Measurements from ENCODE around the gene SP110.
"Not testable (repeated sequence)": the region's sequence is repeated elsewhere in the genome, so short reads cannot be mapped to it uniquely, and the experiment has no call there.

Gene SP110

DNA sequence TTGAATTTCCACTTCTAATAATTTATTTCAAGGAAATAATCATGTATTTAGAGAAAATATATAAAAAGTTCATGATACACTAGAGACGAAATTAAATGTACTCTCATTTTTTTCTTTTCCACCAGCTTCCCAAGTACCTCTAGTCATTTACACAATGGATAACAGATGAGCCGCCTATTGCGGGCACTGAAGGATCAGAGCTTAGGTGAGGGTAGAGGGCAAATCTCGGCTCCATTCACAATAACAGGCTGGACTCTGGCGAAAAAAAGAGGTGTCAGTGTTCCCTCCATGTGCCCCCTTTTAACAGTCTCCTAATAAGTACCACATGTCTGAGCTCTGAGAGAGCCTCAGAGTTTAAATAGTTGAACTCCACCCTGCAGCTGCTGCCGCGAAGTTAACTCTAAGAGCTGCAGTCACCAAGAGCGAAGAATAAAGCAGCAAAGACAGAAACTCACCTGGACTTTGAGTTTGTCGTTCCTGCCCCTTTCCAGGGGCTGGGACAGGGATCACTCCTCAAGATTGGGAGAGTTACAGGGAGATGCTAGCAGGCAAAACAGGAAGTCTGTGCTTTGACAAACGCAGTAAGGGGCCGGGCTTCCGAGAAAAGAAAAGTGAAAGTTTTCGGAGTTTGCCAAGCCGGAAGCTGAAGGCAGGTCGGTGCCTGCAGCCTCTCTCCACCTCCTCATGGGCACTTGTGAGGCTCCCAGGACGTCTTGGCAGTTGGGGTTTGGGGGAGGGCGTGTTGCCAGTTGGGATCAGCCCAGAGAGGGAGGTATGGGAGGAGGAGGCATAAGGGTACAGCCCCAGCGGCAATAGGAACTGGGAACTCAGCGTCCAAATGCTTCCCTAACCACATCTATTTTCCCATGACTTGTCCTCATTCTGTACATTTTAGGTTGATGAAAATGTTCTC lies at the start of gene SP110:
TSS of gene SP110 (minus strand) at position 566 of the 913 bp plus-strand sequence. CDS start 3,057 bp downstream, outside the sequence.
- FAIRE-seq = no peak

GRCh38 chr2:230268606-230269243 lies 48.9 kb upstream of the SP110 start:
- no peak for FAIRE-seq

DNA sequence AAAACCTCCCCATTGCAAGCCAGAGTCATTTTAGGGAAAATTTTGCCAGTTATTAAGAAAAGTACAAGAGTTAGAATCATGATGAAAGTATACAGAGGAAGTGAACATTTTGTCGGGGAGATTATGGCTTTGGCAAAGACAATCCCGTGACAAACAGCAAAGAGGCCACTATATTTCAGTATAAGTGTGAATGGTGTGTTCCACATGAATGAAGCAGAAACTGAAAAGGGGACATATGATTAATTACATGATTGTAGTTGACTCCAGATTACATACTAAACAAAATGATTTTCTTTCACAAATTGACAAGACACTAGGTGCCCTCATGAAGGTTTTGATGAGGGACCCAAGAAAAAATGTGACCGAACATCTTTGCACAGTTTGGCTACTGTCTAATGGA lies 47.8 kb upstream of the SP110 start:
- no peak for FAIRE-seq

GRCh38 chr2:230267059-230267458 lies 47.3 kb upstream of the SP110 start:
- FAIRE-seq = no peak

- no peak for FAIRE-seq
These were observed 46.9 kb upstream of the SP110 start for GRCh38 chr2:230266638-230267037.

- FAIRE-seq = not testable (repeated sequence)
These were observed 45.2 kb upstream of the SP110 start for GRCh38 chr2:230264945-230265344.

GRCh38 chr2:230262246-230262645 lies 42.5 kb upstream of the SP110 start:
- FAIRE-seq = no peak

DNA sequence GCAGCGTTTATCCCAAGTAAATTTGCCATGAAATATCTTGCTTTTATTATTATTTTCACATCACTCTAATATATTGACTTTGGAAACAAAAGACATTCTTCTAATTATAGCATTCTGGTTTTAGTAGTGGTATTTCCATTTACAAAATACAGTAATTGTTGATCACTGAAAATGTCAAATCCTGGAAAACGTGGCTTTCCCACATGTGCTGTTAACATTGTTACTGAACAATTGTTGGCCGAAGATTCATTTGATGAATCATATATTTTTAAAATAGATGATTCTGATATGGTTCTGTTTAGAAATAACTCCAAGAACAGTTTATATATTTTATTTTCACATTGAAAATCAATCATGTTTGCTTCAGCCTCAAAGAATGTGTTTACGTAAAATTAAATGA lies 38.7 kb upstream of the SP110 start:
- peak; percentile 37 for FAIRE-seq

GRCh38 chr2:230256733-230257332 lies 37.0 kb upstream of the SP110 start:
- FAIRE-seq = no peak

DNA sequence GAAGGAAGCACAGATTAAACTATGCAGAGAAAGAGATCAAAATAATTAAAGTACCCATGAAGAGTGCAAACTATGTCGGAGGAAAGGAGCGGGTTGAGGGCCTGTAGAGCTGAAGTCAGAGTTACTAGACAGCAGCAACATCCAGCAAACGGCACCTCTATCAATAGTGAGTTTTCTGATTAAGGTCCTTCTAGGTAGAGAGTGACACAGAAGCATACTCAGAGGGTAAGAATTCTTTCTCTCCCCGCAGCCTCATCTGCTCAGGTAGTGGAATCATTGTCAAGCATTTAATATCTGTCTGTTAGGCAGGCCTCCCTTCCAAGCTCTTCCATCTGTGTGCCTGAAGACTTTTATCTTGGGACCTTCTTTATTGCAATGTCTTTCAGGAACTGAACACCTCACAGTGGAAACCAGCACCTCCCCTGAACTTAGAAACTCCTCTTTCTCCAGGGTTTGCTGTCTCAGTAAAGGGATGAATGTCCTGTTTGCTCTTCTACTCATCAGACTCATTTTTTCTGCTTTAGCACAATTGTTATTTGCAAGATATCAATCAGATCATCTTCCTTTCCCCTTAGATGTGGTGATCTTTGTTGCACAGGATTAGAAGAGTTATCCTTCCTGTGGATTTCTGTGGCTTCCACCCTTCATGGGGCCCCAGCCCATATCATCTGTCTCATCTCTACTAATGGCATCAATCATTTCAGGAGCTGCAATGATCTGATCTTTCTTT lies 34.5 kb upstream of the SP110 start:
- FAIRE-seq = no peak

DNA sequence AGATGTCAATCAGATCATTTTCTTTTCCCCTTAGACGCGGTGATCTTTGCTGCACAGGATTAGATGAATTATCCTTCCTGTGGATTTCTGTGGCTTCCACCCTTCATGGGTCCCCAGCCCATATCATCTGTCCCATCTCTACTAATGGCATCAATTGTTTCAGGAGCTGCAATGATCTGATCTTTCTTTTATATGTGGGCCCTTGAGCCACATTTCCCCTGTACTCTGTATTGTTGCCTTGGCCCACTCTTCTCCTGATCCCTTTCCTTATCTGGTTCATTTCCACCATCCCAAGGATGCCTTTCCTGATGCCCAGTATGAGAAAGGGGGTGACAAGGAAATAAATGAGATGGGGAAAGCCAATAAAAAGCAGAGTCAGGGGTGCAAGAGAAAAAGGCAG lies 30.4 kb upstream of the SP110 start:
- FAIRE-seq = no peak

DNA sequence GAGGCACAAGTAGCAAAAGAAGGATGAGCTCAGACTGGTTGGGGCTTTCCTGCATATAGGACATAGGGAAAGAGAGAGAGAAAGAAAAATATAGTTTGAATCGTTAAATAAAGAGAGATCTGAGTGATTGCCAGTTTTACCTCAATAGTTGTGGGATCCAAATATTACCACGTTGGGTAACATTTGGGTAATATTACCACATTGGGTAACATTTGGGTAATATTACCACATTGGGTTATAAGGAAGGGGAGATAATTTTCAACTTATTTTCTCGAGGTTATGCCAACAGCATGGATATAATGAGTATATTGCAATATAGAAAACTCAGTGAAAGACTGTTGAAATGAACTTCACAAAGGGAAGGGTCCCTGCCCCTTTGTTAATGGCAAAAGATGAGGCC lies 26.4 kb upstream of the SP110 start:
- no peak for FAIRE-seq

DNA sequence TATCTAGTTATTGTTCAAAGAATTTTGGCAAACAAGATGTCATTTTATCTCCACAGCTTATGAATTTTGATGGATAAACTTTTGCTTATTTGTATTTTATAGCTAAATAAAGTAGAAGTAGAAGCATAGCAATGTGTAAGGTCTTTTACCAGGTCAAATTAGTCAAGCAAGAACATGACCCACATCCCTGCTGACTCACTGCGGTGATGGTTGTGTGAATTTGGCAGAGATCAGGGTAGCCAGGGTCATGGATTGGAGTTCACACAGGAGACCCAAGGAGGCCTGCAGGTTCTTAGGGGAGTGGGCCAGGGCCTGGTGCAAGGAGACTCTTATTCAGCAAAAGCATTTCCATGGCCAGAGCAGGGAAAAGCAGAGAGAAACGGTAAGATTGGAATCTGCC lies 24.4 kb upstream of the SP110 start:
- FAIRE-seq = no peak

DNA sequence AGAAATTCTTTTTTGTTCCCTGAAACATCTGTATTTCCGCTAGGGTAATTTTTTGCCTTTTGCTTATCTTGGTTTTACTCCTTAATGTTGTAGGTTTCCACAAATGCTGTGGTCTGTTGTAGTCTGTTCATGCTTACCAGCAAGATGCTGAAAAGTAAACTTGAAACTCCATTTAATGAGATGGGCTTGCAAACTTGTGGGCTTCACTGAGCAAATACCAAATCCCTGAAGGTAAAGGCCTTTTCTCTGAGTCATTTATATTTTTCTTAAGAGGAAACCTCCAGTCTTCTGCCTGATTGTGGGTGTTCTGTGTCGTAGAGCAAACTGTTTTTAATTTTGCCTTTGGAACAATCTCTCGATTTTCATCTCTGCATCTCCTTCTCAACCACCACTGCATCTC lies 15.1 kb upstream of the SP110 start:
- FAIRE-seq = no peak

DNA sequence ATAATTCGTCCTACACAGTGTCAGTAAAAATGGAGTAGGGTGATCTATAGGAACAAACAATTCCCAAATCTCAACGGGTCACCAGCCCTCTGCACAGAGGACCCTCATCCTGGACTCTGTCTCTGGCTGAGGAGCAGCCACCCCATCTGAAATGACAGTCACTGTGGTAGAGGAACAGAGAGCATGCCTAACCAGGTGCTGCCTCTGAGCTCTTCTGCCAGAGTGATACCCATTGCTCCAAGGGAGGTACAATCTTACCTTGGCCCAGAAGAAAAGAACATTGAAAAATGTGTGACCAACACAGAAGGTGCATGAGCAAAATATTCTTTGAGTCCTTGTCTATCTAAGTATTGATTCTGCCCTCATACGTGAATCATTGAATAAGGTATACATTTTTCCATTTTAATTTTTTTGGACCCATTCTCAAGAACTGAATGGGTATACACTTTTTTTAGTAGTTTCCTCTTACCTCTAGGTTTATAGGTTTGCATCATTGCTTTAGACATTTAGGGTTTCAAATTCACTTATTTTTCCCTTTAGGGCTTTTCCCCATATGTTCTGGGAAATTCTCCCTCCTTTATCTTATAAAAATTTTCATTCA lies 14.4 kb upstream of the SP110 start:
- FAIRE-seq = no peak

GRCh38 chr2:230231251-230231650 lies 11.5 kb upstream of the SP110 start:
- no peak for FAIRE-seq

DNA sequence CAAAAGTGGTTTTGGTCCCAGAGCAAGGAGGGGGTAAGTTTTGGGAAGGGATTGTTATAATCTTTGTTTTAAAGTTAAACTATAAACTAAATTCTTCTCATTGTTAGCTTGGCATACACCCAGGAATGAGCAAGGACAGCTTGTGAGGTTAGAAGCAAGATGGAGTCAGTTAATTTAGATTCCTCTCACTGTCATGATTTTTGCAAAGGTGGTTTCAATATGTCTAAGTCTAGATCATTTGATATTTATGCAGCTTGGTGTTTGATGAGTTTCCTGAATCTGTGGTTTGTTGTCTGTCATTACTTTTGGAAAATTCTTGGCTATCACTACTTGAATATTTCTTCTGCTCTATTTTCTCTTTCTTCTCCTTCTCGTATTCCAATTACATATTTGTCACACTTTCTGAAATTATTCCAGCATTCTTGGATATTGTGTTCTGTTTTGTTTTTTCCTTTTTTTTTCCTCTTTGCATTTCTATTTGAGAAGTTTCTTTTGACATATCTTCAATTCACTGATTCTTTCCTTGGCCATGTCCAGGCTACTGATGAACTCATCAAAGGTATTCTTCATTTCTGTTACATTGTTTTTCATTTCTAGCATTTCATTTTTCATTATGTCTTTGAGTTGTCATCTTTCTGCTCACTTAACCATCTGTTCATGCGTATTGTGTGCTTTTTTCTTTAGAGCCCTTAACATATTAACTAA lies 10.9 kb upstream of the SP110 start:
- FAIRE-seq = no peak

DNA sequence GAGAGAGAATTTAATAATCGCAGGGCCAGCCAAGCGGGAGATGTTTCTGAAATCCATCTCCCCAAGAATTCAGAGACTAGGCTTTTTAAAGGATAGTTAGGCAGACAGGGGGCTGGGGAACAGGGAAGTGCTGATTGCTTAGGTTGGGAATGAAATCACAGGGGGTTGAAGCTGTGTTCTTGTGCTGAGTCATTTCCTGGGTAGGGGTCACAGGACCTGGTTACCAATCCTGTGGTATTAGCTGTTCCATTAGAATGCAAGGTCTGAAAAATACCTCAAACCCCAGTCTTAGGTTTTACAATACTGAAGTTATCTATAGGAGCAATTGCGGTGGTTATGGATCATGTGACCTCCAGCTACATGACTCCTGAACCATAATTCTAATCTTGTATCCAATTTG lies 10.3 kb upstream of the SP110 start:
- FAIRE-seq = no peak

- no peak for FAIRE-seq
These were observed 7.4 kb upstream of the SP110 start for GRCh38 chr2:230227216-230227615.

DNA sequence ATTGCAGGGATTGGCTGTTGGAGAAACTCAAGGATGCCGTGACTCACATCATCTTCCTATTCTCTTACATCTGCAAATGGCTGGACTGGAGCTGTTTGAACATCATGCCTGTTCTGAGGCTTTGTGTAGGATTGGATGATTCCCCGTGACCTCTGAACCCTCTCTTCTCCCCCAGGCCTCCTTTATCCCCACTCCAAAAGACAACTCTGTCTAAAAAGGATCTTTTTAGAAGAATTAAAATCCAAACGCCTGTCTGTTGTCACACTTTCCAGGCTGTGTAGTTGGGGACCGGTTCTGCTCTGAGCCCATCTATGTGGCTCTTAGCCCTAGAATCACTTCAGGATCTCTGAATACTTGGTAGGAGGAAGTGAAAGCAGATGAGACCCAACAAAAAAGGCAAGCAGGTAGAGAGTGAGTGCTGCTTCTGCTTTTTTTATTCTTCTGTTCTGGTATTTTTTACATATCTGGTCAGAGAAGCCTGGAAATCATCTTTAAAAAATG lies 6.3 kb upstream of the SP110 start:
- FAIRE-seq = no peak

GRCh38 chr2:230225486-230225885 lies 5.7 kb upstream of the SP110 start, which contains the start of gene SP140:
TSS of gene SP140 (plus strand) at chr2:230225736. CDS start at chr2:230225845, 109 bp downstream.
- FAIRE-seq = no peak

DNA sequence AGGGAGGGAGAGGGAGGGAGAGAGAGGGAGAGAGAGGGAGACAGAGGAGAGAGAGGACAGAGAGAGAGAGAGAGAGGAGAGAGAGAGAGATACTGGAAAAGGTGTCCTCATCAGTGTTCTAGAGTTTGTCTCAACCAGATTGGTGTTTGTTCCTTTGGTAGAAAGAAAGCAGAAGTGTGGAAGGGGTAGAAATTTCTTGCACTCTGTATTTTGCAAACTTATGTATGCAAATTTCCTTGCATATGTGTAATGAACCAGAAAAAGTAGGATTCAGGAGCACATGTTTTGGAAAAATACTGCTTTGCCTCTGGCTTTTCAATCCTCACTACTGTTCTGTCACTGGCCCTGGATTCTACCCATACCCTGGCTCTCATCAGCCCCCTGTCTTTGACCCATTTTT lies 4.7 kb upstream of the SP110 start:
- FAIRE-seq = no peak

Data from endometrium (tissue), 2 donors.